H9 (cell line): Measurements from ENCODE around the gene RAD23B. TPM values are rescaled to one million over a fixed set of nuclear protein-coding genes. Genes with fewer than 3 reads are reported as not detected.
"Not testable (repeated sequence)": the region's sequence is repeated elsewhere in the genome, so short reads cannot be mapped to it uniquely, and the experiment has no call there.

Source experiments
- DNase-seq: peaks from one replicate; pipeline ENCODE4 v3.0.0-alpha.2; 2017
- H2AFZ ChIP-seq: one replicate; pipeline ENCODE4 v1.6.1; 2013; ENCODE audit warnings: mild to moderate bottlenecking, low read length, control low read depth, moderate library complexity
- H2AK5ac ChIP-seq: 2 replicates; pipeline ENCODE4 v1.6.1; 2013; ENCODE audit warnings: low read length, control low read depth, mixed read lengths; ENCODE audit not compliant: insufficient read length
- H2BK120ac ChIP-seq: one replicate; pipeline ENCODE4 v1.6.1; 2013; ENCODE audit warnings: low read depth, mild to moderate bottlenecking, low read length, control low read depth, inconsistent platforms; ENCODE audit not compliant: poor library complexity, severe bottlenecking
- H2BK12ac ChIP-seq: 2 replicates; pipeline ENCODE4 v1.6.1; 2013; ENCODE audit warnings: low read length, control low read depth, mixed read lengths, low read depth; ENCODE audit not compliant: insufficient read length
- H2BK15ac ChIP-seq: 2 replicates; pipeline ENCODE4 v1.6.1; 2013; ENCODE audit warnings: low read depth, low read length, control low read depth
- H2BK20ac ChIP-seq: one replicate; pipeline ENCODE4 v1.6.1; 2013; ENCODE audit warnings: low read depth, mild to moderate bottlenecking, low read length, control low read depth, inconsistent platforms; ENCODE audit not compliant: poor library complexity, severe bottlenecking
- H2BK5ac ChIP-seq: 2 replicates; pipeline ENCODE4 v1.6.1; 2013; ENCODE audit warnings: low read length, control low read depth, mixed read lengths; ENCODE audit not compliant: insufficient read length
- H3K14ac ChIP-seq: 2 replicates; pipeline ENCODE4 v1.6.1; 2013; ENCODE audit warnings: low read length, control low read depth; ENCODE audit not compliant: insufficient read depth
- H3K18ac ChIP-seq: 2 replicates; pipeline ENCODE4 v1.6.1; 2013; ENCODE audit warnings: low read depth, mild to moderate bottlenecking, mixed read lengths, low read length, control low read depth; ENCODE audit not compliant: insufficient read length
- H3K23ac ChIP-seq: 2 replicates; pipeline ENCODE4 v1.6.1; 2013; ENCODE audit warnings: low read length, control low read depth, mixed read lengths, low read depth; ENCODE audit not compliant: insufficient read length
- H3K23me2 ChIP-seq: 2 replicates; pipeline ENCODE4 v1.6.1; 2013; ENCODE audit warnings: low read depth, mild to moderate bottlenecking, mixed read lengths, low read length, control low read depth; ENCODE audit not compliant: insufficient read length, poor library complexity, severe bottlenecking
- H3K27ac ChIP-seq: 2 replicates; pipeline ENCODE4 v1.5.1; 2013; ENCODE audit warnings: low read length, control low read depth, mixed read lengths, low read depth; ENCODE audit not compliant: insufficient read length
- H3K27me3 ChIP-seq: 2 replicates; pipeline ENCODE4 v1.6.1; 2013; ENCODE audit warnings: low read length, control low read depth, inconsistent platforms; ENCODE audit not compliant: insufficient read depth
- H3K4ac ChIP-seq: 2 replicates; pipeline ENCODE4 v1.6.1; 2013; ENCODE audit warnings: low read depth, mild to moderate bottlenecking, control low read depth, inconsistent platforms, low read length, moderate library complexity
- H3K4me1 ChIP-seq: 2 replicates; pipeline ENCODE4 v1.6.1; 2013; ENCODE audit warnings: low read length, control low read depth, inconsistent platforms; ENCODE audit not compliant: insufficient read depth
- H3K4me2 ChIP-seq: 2 replicates; pipeline ENCODE4 v1.6.1; 2013; ENCODE audit warnings: low read length, control low read depth, mixed read lengths; ENCODE audit not compliant: insufficient read length, insufficient read depth
- H3K56ac ChIP-seq: 2 replicates; pipeline ENCODE4 v1.6.1; 2013; ENCODE audit warnings: low read depth, mild to moderate bottlenecking, mixed read lengths, low read length, control low read depth; ENCODE audit not compliant: insufficient read length
- H3K79me1 ChIP-seq: 2 replicates; pipeline ENCODE4 v1.6.1; 2013; ENCODE audit warnings: low read depth, mild to moderate bottlenecking, moderate library complexity, low read length, control low read depth, inconsistent platforms; ENCODE audit not compliant: insufficient read depth, poor library complexity, severe bottlenecking
- H3K79me2 ChIP-seq: 2 replicates; pipeline ENCODE4 v1.6.1; 2013; ENCODE audit warnings: low read length, control low read depth, inconsistent platforms; ENCODE audit not compliant: insufficient read depth
- H3K9ac ChIP-seq: 2 replicates; pipeline ENCODE4 v1.6.1; 2013; ENCODE audit warnings: low read length, control low read depth, mixed read lengths; ENCODE audit not compliant: insufficient read length; ENCODE audit errors: extremely low read depth
- H3K9me3 ChIP-seq: one replicate; pipeline ENCODE4 v1.6.1; 2013; ENCODE audit warnings: low read depth, low read length, inconsistent platforms; ENCODE audit not compliant: control insufficient read depth
- H3T11ph ChIP-seq: one replicate; pipeline ENCODE4 v1.6.1; 2013; ENCODE audit warnings: mild to moderate bottlenecking, low read length, control low read depth, inconsistent platforms
- H4K20me1 ChIP-seq: one replicate; pipeline ENCODE4 v1.6.1; 2013; ENCODE audit not compliant: control insufficient read depth, insufficient read length, insufficient read depth
- H4K5ac ChIP-seq: 2 replicates; pipeline ENCODE4 v1.6.1; 2013; ENCODE audit warnings: low read depth, mild to moderate bottlenecking, mixed read lengths, low read length, control low read depth; ENCODE audit not compliant: insufficient read length
- H4K8ac ChIP-seq: replicated peaks from 2 replicates; pipeline ENCODE4 v1.6.1; 2013; ENCODE audit warnings: low read length, control low read depth, mixed read lengths, low read depth; ENCODE audit not compliant: insufficient read length
- H4K91ac ChIP-seq: 2 replicates; pipeline ENCODE4 v1.6.1; 2013; ENCODE audit warnings: low read depth, mild to moderate bottlenecking, moderate library complexity, mixed read lengths, low read length, control low read depth; ENCODE audit not compliant: insufficient read length
- H3K27ac Mint-ChIP-seq, 3 experiments: 2 replicates in 2 of 3; 3 replicates in 1 of 3; pipeline ENCODE4 v1.8.0; 2020 to 2021; ENCODE audit warnings: mixed read lengths in 3 of 3, mild to moderate bottlenecking in 1 of 3, moderate library complexity in 1 of 3
- H3K27me3 Mint-ChIP-seq: 2 replicates; pipeline ENCODE4 v1.8.0; 2021; ENCODE audit warnings: low read depth, mild to moderate bottlenecking, moderate library complexity, mixed read lengths
- H3K36me3 Mint-ChIP-seq, 3 experiments: 2 replicates in 2 of 3; 3 replicates in 1 of 3; pipeline ENCODE4 v1.8.0; 2020 to 2021; ENCODE audit warnings: low read depth in 3 of 3, mixed read lengths in 3 of 3; ENCODE audit not compliant: insufficient read depth in 1 of 3
- H3K4me1 Mint-ChIP-seq, 2 experiments: 2 replicates each; pipeline ENCODE4 v1.8.0; 2020; ENCODE audit warnings: mixed read lengths in 2 of 2
- H3K4me3 Mint-ChIP-seq, 2 experiments: 2 replicates in 1 of 2; 3 replicates in 1 of 2; pipeline ENCODE4 v1.8.0; 2020 to 2021; ENCODE audit warnings: mild to moderate bottlenecking in 2 of 2, mixed read lengths in 2 of 2, moderate library complexity in 1 of 2
- H3K9me3 Mint-ChIP-seq, 2 experiments: 2 replicates in 1 of 2; 3 replicates in 1 of 2; pipeline ENCODE4 v1.8.0; 2020; ENCODE audit warnings: mild to moderate bottlenecking in 2 of 2, mixed read lengths in 2 of 2, moderate library complexity in 1 of 2
- WGBS: extraction: QIAGEN DNeasy Blood & Tissue Kit; methylation state at CpG from one replicate; pipeline ENCODE4 v1.1.7; 2013; ENCODE audit warnings: missing lambda C conversion rate, low lambda C conversion rate, mixed read lengths; ENCODE audit not compliant: insufficient read length; ENCODE audit errors: extremely low coverage; 5-methylcytosine and 5-hydroxymethylcytosine counted together
- total RNA-seq: library from RNA; stranded (reverse); gene quantifications from 2 replicates; pipeline ENCODE4 v1.2.1, GENCODE V29; 2021
- TF ChIP-seq, protein P1 (sequence below): fragments of 200-600 bp; sonication (generic); conservative IDR thresholded peaks from 3 replicates; pipeline ENCODE4 v1.8.0; 2021; ENCODE audit warnings: antibody characterized with exemption, mild to moderate bottlenecking

RAD23B gene
- total RNA-seq, 1 experiment from 2014 or later: 154 TPM

DNA sequence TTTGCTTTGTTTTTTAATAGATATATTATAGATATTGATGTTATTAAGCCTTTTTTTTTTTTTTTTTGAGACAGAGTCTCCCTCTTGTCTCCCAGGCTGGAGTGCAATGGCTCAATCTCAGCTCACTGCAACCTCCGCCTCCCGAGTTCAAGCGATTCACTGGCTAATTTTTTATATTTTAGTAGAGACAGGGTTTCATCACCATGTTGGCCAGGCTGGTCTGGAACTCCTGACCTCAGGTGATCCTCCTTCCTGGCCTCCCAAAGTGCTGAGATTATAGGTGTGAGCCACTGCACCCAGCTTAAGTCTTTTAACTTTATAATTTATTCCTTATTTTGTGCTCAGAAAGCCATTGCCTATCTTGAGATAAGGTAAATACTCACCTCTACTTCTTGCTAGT, 24.2 kb upstream of the RAD23B start:
- Histone ChIP-seq H4K20me1 (no peaks in the 10 kb centered on the region), H2BK12ac (no peak overlapping the region), H3K4me1 (no peaks in the 10 kb centered on the region), H2BK120ac (no peak overlapping the region), H3K23me2 (no peaks in the 10 kb centered on the region), H3T11ph (no peak overlapping the region), H3K9me3 (no peaks in the 10 kb centered on the region), H3K14ac (no peak overlapping the region), H4K5ac (no peak overlapping the region), H3K27ac (no peak overlapping the region), H2AK5ac (no peak overlapping the region), H2BK15ac (no peak overlapping the region), H2BK20ac (no peak overlapping the region), H3K4me2 (no peak overlapping the region), H3K56ac (no peak overlapping the region), H3K4ac (no peak overlapping the region), H3K79me2 (no peaks in the 10 kb centered on the region), H3K23ac (no peak overlapping the region), H4K8ac (no peak overlapping the region), H3K18ac (no peak overlapping the region), H2BK5ac (no peak overlapping the region), H3K9ac (no peak overlapping the region), H2AFZ (no peak overlapping the region), H3K79me1 (no peaks in the 10 kb centered on the region), H3K27me3 (no peaks in the 10 kb centered on the region), H4K91ac (no peak overlapping the region)
- TF ChIP-seq, protein P1, sequence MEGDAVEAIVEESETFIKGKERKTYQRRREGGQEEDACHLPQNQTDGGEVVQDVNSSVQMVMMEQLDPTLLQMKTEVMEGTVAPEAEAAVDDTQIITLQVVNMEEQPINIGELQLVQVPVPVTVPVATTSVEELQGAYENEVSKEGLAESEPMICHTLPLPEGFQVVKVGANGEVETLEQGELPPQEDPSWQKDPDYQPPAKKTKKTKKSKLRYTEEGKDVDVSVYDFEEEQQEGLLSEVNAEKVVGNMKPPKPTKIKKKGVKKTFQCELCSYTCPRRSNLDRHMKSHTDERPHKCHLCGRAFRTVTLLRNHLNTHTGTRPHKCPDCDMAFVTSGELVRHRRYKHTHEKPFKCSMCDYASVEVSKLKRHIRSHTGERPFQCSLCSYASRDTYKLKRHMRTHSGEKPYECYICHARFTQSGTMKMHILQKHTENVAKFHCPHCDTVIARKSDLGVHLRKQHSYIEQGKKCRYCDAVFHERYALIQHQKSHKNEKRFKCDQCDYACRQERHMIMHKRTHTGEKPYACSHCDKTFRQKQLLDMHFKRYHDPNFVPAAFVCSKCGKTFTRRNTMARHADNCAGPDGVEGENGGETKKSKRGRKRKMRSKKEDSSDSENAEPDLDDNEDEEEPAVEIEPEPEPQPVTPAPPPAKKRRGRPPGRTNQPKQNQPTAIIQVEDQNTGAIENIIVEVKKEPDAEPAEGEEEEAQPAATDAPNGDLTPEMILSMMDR: no peak
- WGBS: no CpG with 5 or more reads among the region's 3 CpGs
- Mint-ChIP-seq H3K4me1 (peaks cover 3% of the 10 kb centered on the region in 2 experiments; a peak in 3 of 4 replicates), H3K9me3 (peaks cover 3 to 4% of the 10 kb centered on the region in 2 experiments; a peak in 2 of 5 replicates), H3K36me3 (no peaks in the 10 kb centered on the region), H3K27me3 (no peaks in the 10 kb centered on the region), H3K27ac (no peak overlapping the region), H3K4me3 (no peak overlapping the region)
- no peak for DNase-seq

DNA sequence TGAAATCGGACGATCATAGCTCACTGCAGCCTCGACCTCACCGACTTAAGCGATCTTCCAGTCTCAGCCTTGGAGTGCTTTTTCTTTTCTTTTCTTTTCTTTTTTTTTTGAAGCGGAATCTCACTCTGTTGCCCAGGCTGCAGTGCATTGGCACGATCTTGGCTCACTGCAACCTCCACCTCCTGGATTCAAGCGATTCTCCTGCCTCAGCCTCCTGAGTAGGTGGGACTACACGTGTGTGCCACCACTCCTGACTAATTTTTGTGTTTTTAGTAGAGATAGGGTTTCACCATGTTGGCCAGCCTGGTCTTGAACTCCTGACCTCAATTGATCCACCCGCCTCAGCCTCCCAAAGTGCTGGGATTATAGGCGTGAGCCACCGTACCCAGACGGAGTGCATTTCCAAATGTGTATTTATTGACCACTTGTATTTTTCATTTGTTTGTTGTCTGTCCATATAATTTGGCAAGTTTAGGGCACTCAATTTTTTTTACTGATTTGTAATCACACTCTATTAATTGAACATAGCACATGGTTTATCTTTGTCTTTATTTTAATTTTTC, 23.2 kb upstream of the RAD23B start:
- H2BK12ac ChIP-seq, H3K27me3 ChIP-seq, H2BK5ac ChIP-seq, H3K4me1 Mint-ChIP-seq, H4K8ac ChIP-seq, H3K9me3 Mint-ChIP-seq, DNase-seq, H2BK120ac ChIP-seq, H3K23me2 ChIP-seq, H2BK15ac ChIP-seq, H3K9me3 ChIP-seq, H3K4me3 Mint-ChIP-seq, H3K23ac ChIP-seq, H3K9ac ChIP-seq, H3K79me2 ChIP-seq, H3K18ac ChIP-seq, H3K27me3 Mint-ChIP-seq, H4K5ac ChIP-seq, H2AFZ ChIP-seq, H3K27ac ChIP-seq, H3K79me1 ChIP-seq, H3K14ac ChIP-seq, H4K20me1 ChIP-seq, H3K27ac Mint-ChIP-seq, H3K4me2 ChIP-seq, H3T11ph ChIP-seq, H3K4me1 ChIP-seq, H2BK20ac ChIP-seq, H2AK5ac ChIP-seq, H3K36me3 Mint-ChIP-seq, H3K56ac ChIP-seq, H4K91ac ChIP-seq, H3K4ac ChIP-seq: not testable (repeated sequence)
- no CpG with 5 or more reads among the region's 13 CpGs for WGBS
